COLO668 (cell line): ENCODE measurements around the gene SSX2IP.
"Not testable (repeated sequence)": the region's sequence is repeated elsewhere in the genome, so short reads cannot be mapped to it uniquely, and the experiment has no call there.

Experiments used
- DNase-seq: peaks from one replicate; lab custom pipeline; 2025; ENCODE audit not compliant: unreplicated experiment; lab: John Stamatoyannopoulos, UW

Gene SSX2IP

DNA sequence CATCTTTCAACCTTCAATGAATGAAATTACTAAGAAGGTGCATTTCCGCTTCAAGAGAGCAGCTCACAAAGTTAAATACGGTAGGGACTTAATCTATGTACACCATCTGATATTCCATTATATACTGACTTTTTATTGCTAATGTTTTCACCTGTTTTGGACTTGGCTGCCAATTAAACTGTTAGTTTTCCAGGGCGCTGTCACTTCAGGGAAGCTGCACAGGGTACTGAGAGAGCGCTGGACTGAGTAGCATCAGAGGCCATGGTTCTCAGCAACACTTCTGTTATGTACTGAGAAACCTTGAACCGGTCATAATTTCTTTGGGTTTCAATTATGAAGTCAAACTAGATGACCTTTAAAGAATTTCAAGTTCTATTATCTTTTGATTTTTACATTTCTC lies 8.2 kb downstream of the SSX2IP start:
- no peak for DNase-seq

DNA sequence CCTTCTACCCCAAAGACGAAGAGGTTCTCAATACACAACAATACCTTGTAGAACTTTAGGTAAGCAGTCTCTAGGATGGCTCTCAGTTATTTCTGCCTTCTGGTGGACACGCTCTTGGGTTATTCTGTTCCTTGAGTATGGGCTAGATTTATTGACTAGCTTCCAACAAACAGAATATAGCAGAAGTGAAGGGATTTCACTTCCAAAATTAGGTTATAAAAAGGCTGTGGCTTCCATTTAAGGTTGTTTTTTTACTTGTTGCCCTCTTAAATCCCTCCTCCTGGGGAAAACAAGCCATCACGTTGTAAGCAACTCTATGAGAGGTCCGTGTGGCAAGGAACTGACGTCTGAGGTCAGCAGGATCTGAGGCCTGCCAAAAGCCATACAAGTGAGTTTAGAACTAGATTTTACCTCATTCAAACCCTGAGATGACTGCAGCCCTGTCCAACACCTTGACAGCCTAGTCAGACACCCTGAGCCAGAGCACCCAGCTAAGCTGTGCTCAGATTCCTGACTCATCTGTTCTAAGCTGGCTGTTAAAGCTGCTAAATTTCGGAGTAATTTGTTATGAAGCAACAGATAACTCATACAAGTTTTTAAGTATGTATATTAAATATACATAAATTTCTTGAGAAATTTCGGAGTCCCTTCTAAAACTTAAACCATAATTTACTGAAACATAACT lies 12.7 kb downstream of the SSX2IP start:
- no peak for DNase-seq

DNA sequence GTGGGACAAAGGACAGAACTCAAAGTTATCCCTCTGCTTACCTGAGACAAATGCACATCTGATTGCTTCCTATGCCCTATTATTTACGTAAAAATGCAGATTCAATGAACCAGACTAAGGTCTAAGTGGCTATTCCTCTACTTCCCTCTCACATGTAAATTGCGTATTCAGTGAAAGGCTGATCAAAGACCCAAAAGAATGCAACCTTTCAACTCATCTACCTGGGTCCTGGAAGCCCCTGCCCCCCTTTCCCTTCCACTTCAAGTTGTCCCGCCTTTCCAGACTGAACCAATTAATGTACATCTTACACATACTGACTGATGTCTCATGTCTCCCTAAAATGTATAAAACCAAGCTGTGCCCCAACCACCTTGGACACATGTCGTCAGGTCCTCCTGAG lies 14.6 kb downstream of the SSX2IP start:
- DNase-seq: no peak

DNA sequence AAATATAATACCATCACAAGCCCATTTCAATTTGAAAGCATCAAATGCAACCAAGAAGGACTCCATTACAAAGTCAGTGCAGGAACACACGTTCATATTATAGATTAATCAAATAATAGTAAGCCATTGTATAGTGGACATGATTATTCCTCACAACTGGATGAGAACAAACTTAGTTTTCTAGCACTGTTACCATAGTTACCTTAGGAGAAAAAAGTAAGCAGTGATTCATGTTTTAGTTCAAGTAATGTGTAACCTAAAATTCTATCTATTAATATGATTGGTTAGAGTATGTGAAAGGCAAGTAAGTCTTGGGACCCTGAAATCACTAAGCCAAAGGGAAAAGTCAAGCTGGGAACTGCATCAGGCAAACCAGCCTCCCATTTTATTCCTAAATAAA lies 15.2 kb downstream of the SSX2IP start:
- DNase-seq: no peak

DNA sequence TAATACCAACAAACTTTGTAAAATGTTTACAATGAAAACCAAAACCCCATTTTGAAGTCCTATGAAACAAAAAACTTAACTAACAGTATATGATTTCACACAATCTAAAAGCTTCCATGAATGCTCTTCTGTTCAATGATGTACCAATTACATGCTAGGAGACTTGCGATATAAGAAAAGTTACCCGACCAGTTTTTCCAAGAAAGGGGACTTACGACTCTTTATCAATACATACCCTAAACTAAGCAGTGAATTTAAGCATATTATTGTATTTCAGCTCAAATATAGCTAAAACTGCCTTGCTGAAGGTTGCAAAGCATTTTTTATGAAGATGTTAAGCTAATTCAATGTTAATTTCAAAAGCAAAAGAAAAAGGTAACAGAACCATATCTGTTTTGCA lies 15.6 kb downstream of the SSX2IP start:
- DNase-seq: no peak

DNA sequence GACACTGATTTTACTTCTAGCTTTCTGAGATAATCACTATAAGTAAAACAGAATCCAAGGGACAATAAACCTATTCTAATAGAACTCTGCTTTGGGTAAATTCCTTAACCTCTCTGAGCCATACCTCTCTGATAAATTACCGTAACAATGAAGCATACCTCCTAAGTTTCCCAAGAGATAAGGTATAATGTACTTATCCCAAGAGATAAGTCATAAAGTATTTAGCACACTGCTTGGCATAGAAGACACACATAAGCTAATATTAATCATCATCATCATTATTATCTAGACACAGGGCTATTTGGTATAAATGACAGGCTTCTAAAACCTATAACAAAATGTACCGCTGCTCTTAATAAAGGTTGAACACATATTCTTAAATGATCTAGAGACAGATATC lies 16.2 kb downstream of the SSX2IP start:
- no peak for DNase-seq

DNA sequence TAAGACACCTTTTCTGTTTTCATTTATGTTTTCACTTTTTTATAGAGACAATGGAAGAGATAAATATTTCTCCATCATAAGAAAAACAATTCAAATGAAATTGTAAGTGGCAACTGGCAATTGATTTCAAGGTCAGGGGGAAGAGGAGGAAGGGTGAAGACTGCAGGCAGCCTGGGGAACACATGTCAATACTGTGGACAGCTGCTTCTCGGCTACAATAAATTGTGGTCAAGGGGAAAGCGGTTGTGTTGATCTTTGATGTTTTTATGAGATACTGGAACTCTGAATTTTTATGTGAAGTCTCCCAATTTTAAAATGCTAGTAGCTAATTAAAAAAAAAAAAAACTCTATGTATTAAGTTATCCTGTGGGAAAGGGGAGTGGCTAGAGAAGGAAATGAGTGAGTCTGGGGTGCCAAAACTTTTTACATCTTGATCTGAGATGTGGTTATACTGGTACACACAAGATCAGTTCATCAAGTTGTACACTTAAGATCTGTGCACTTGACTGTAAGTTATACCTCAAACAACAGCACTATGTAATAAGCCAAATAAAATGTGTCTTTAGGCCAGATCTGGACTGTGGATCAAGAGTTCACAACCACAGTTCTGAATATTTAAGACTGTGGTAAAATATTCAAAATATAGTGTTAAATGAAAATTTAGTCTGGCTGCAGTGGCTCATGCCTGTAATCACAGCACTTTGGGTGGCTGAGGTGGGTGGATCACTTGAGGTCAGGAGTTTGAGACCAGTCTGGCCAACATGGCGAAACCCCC lies 18.0 kb downstream of the SSX2IP start:
- DNase-seq: no peak

DNA sequence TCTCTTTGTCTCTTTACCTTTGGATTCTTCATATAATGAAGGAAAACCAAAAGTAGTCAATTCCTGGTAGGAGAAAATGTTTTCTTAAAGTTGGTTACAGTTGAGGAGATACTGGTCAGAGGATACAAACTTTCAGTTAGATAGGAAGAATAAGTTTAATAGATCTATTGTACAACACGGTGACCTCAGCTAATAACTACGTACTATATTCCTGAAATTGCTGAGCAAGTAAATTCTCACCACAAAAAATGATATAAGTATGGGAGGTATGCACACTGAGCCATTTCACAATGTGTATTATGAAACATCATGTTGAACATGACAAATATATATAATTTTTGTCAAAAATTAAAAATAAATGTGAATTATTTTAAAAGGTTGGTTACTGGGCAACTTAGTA lies 20.4 kb downstream of the SSX2IP start:
- DNase-seq: no peak

DNA sequence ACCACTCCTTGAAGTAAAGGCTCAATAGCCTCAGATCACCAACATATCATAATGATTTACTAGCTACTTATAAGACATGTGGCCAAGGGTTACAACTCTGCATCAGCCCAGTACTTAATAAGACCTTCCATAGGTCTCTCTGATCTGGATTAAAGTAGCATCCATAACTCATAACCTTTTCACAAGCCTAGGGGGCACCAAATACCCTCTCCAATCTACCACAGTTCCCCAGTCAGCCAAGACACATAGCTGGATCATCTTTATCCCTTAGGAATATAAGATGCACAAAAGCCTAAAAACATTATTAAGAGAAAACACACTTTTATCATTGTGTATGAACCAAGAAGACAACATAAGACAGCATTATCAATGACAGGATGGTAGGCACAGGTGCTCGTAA lies 22.1 kb downstream of the SSX2IP start:
- no peak for DNase-seq

DNA sequence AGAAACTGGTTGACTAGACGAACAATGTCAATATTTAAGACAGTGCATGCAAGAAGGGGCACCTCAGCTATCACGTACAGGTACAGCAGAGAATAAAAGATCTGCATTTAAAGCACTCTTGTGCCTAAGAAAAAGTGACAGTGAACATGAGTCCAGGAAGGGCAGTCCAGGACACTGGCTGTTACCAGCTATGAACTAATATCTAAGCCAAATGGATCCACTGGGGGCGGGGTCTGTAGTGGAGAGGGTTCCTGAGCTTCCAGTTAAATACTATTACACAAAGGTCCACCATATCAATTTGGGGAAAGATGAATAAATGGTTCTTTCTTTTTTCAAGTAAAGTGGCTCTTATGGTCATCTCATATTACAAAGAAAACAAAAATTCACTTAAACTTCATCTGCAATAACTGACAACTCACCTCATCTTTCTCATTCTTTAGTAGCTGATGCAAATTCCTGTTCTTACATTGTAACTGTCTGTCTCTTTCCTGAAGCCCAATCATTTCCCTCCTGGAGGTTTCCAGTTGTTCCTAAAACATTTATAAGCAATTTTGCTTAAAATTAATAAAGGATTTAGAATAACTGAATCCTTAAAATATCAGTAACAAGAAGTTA lies 24.5 kb downstream of the SSX2IP start:
- no peak for DNase-seq

DNA sequence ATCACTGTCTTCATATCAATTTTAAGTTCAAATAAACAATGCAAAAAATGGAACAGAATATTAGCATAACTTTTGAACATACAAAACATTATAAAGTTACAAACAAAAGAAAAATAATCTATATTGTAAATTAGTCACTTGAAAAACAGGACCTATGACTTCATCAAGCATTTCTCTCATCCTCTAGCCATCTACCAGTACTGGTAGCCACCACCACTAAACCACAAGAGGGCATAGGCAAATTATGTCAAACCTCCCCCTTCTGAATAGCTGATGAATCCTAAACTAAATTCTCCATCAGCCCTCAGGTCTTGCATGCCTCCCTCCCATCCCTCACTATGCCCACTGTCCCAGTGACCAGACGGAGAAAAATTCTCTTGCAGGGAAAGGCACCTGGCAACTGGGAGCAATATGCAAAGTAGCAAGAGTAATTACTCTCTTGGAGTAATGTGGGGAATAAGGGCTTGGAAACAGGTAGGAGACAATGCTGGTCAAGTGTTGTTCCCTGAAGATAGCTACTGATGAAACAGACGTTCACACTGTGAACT lies 37.1 kb downstream of the SSX2IP start:
- DNase-seq: no peak

DNA sequence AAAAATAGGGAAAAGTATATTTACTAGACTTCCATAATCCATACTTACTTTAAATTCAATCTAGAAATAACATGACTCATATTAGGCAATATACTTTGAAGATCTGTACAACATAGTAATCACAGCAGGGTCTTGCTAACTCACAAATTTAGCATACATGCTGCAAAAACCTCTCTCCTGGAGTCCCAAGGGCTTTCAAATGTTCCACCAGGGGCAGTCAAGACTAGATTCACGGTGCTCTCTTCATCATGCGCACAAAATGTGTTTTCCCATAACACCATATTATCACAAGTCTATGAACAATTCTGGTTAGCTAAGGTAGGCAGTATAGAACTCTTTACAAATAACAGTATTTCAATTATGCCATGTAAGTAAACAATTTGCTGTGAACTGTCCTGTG lies 45.8 kb downstream of the SSX2IP start:
- DNase-seq: no peak

DNA sequence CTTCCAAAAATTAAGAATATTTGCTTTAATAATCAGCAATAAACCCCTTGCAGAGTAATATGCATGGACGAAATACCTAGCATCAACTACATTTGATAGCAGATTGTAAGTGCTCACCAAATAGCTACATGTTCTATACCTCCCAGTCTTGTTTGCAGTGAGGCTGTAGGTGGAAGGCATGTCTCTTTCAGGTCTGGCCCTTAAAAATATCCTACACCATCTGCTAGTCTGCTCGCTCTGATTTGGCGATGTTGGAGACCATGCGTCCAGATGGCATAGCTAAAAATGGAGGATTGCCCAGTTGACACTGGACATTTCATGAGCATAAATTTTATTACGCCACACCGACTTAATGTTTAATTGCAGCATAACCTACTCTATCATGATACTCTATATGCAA lies 47.1 kb downstream of the SSX2IP start:
- no peak for DNase-seq

DNA sequence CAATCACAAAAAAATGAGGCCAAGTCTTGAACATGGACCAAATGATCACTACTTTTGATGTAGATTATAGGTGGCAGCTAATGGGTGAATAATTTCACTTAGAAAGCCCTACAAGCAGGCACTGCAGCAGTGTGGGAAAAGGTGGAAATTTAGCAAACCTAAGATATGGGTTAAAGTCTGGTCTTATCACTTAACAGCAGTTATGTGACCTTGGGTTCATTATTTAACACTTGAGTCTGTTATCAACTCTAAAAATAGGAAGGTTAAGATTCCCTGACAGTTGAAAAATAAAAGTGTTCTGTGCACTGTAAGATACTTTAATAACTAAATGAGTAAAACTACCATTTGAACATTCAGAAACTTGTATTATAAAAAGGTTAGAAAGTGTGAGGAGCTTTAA lies 47.5 kb downstream of the SSX2IP start:
- no peak for DNase-seq

DNA sequence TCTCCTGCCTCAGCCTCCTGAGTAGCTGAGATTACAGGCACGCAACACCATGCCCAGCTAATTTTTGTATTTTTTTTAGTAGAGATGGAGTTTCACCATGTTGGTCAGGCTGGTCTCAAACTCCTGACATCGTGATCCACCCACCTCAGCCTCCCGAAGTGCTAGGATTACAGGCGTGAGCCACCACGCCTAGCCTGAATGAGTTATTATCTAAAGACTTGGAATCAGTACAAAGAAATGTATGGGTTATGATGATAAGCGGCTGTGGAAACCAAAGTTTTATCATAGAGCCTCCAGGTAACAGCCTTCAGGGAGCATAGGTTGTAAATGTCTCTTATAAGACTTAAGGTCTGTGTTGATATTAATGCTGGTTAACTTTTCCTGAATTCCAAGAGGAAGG lies 50.5 kb downstream of the SSX2IP start:
- not testable (repeated sequence) for DNase-seq

DNA sequence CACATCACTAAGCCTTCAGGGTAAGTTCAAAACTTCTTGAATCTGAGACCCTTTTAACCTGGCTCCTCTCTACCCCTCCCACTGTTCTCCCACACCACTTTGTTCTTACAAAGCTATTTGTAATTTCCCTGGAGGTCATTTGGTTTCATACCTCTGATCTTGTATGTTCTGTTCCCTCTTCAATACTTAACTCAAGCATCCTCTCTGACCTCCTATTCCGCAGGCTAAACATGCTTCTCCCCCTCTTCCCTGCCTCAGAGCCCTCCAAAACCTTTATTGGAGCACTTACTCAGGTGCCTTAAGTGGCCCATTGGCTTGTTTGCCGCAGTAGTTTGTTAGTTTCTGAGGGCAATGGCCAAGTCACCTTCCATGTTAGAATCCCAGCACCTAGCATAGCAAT lies 54.8 kb downstream of the SSX2IP start:
- DNase-seq: no peak

DNA sequence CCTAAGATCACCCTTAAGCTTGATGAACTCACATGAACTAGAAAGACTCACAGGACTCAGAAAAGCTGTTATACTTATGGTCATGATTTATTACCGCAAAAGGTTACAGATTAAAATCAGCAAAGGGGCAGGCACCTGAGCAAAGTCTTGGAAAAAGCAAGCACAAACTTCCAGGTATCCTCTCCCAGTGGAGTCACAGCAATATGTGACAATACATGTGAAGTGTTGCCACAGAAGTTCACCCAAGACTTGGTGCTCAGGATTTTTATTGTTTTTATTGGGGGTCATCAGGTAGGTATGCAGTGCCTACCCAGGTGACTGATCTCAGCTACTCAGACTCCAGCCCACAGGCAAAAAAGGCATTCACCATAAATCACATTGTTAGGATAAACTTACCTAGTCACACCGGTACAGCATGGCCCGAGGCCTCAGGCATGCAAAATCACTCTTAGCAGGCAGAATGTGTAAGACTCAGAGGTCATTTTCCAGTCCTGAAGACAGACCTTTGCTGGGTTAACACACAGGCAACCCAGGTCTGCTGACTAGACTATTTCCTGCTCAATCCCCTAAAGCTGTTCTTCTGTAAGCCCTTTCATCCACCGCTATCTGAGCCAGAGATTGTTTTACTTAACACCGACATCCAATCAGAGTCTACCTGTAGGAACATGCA lies 55.6 kb downstream of the SSX2IP start:
- no peak for DNase-seq

DNA sequence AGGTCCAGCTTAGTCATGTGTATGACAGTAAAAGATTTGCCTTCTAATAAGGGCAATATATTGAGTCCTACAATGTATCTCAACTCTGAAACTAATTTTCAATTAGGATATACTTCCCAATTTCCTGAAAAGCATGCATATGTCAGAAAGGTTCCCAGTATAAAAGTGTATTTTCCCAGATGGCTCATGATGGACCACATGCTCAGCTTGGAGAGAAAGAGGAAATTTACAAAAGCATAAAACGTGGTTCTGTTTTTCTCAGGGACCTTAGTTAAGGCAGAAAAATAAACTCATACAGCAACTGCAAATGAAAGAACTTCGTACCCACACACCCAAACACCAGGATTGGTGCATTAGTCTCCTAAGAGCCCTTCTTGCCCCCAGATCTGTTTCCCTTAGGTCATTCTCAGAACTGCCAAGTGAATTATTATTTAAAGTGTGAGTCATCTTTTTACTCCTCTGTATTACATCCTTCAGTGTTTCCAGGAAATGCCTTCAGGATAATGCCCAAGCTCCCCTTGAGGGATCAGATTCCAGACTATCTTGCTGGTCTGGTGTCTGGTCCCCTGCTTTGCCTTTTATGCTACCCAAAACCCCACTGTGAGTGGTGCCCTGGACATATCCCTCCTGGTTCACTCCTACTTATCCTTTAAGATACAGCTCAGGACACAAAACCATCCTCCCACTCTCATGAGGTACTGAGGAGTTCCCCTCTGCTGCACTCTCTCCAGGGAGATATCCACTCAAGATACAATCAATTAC lies 57.4 kb downstream of the SSX2IP start:
- peak; percentile 39 for DNase-seq

DNA sequence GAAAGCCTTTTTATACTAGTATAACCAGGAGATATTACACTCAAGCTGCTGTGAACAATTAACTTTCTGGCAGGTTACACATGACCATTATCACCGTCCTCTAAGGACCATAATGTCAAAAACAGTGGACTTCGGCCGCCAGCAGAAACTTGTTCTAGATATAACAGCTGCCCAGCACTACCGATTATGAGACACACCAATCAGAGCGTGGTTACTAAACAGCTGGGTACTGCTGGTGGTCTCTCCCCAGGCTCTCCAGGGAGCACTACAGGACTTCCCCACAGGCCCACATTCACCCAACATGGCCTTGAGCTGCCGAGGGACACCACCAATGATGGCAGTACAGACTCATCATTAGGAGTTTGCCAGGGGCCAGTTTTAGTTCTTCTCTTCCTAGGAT lies 58.1 kb downstream of the SSX2IP start:
- no peak for DNase-seq

DNA sequence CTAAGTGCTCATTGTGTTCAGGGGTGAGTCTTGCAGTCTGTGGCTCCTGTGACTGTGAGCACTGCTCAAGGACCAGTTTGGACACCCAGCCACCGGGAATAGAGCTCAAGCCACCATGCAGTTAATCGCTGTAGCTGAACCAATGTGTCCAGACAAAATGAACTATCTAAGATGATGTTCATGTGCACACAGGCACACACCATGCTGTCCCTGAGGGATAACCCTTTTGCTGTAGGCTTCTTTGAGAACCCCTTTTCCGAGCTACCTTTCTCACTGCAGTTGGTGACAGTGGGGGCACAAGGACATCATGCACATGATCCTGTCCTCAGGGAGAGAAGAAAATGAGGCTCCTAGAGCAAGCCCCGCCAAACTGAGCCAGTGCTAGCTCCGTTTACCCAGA lies 65.4 kb downstream of the SSX2IP start:
- no peak for DNase-seq

DNA sequence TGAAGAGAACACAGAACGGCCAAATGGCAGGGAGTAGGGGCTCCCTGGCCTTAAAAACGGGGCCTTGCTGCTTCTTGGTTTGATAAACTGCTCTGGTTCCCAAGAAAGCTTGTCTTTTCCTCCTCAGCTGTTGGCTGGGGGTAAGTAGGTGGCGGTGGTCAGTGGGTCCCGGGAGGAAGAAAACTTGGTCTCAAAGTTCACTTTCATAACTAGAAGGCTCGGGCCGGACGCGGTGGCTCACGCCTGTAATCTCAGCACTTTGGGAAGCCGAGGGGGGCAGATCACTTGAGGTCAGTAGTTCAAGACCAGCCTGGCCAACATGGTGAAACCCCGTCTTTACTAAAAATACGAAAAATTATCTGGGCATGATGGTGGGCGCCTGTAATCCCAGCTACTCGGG lies 68.7 kb downstream of the SSX2IP start:
- no peak for DNase-seq
